GM19467 (cell line): ENCODE results near the gene PACSIN2.

Experiments
- ATAC-seq: cut with Tn5 transposase; IDR thresholded peaks from one replicate; pipeline ENCODE4 v1.9.1; 2021; ENCODE audit warnings: mild to moderate bottlenecking, moderate library complexity; ENCODE audit not compliant: unreplicated experiment

The PACSIN2 gene

DNA sequence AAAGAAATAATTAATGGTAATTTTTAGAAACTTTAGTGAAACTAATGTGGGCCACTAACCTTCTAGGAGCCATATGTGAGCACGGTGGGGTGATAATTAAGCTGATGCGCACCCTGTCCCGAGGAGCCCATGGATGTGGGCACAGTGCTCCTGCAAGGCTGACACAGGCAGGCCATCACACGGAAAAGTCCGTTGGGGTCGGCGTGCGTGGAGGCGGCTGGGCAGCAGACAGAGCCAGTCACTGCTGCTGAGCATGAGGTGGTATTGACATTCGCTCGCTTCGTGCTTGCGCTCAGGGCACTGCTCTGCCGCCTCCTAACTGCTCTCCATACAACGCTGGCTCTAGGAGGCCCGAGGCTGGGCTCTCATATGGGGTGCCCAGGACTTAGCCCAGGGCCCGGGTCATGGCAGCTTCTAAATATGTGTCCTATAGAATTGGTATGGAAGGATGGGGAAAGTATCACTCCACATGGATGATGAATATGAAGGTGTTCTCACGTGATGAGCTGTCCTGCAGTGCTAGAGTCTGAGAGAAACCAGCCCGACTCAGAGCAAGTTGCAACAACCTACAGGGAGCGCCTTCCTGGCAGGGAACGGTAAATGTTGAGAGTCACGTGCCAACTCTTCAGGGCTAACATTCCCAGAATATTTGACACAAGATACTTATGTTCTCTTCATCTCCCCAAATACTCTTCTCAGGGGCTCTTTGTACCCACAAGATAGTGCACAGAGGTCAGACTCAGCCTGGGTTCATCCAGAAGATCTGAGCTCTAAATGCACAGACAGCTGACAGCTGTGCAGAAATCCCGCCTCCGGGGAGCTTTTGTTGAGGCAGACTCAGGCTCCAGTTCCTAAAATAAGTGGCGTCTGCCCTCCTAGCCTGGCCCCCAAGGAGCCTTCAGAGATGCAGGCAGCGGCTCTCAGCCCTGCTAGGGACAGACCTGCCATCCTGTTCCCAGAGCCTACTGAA lies 107.3 kb downstream of the PACSIN2 start:
- ATAC-seq: no peak

DNA sequence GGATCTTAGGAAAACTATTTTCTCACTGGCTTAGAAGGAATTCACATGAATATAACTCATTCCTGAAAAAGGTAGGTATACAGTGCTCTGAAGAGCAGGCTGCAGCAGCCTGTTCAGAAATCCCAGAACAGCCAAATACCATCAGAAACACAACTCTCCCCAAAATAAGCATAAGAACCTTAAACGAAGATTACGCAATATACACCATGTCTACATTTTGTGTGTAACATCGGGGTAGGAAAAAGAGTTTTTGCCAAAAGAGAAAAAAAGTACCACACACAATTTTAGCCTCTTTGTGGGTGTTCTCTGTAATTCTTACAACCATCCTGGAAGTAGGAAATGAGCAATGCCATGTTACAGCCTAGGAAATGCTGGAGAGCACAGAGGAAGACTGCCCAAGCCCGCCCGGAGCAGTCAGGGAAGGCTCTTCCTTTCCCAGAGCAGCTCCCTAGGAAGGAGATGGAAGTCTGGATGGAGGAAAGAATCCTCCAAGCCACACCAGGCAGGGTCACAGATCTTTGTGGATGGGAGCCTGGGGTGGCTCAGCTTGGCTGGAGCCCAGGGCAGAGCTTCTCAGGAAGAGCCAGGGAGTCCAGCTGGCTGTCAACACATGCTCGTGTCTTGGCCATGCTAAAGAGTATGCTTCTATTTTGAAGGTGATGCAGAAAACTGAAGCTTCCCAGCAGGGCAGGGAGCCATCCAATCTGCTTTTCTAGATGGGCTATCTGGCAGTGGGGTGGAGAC lies 108.2 kb downstream of the PACSIN2 start:
- ATAC-seq: no peak

DNA sequence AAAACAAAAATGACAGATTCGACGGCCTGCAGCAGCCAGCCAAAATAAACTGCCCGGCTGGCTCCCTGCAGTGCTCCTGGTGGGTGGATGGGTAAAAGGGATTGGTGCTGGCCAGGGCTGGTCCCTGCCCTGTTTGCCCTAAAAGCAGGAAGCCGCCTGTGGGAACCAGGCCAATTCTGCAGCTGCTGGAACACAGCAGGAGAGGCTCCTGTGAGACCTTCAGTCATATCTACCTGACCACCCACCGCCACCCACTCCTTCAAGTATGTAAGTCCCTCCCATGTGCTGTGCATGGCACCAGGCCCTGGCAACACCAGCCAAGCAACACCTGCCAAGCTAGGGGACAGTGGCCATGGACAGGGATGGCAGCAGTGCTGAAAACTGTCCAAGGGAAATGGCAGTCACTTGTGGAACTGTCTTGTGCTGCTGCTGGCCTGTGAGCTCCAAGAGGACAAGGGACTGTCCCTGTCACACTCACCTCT lies 109.2 kb downstream of the PACSIN2 start:
- no peak for ATAC-seq

DNA sequence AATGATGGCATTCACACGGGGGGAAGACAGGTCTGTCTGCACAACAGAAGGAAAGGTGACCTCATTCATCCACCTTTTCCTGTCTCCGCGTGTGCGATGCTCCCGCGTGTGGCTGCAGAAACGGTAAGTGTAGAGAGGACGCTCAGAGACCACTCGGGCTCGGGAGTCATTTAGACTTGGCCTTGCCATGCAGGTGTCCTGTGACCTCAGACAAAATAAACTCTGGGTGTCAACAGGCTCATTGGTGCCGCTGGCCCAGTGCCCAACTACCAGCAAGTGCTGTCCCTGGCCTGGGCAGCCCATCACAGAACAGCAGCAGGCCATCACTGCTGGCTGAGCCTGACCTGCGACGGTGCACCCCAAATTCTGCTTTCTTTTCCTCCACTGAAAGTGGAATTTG lies 109.7 kb downstream of the PACSIN2 start:
- ATAC-seq: no peak

DNA sequence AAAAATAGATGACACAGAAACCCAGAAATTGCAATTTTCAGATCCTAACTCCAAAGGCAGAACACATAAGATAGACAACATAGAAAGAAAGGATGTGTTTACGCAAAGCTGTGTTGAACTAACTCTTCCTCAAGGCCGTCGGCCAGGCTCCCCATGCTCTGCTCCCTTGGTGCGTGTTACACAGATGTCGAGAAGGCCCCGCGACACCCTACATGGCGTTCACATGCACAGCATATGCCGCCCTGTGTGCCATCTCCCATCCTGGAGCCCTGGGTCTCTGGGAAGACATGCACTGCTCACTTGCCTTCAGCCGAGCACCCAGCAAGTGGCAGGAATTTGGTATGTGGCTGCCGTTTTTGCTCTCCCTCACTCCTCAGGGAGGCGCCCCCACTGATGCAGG lies 110.9 kb downstream of the PACSIN2 start:
- ATAC-seq: no peak

DNA sequence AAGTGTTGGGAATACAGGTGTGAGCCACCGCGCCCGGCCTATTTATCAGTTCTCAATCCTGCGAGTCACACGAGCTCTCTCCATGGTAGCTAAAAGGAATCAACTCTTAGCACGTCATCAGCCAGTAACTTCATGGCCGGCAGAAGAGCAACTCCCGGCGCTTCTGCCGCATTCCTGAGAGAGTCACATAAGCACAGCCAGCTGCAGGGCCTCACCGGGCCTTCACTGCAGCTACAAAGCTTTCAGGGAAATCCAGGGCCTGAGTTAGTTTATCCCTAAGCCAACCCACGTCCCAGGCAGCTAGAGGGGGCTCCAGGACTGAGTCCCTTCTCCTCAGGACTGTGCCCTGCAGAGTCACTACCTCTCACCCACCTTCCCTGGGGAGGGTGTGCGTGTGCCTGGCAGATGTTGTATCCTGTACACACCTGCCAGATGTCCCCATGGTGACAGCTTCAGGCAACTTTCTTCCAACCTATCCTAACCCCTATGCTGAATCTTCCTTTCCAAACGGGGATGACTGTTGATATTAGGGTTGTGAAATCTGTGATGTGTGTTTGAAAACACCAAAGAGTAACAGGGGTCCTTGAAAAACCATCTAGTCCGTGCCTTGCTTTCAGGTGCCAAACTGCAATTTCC lies 112.0 kb downstream of the PACSIN2 start:
- no peak for ATAC-seq

DNA sequence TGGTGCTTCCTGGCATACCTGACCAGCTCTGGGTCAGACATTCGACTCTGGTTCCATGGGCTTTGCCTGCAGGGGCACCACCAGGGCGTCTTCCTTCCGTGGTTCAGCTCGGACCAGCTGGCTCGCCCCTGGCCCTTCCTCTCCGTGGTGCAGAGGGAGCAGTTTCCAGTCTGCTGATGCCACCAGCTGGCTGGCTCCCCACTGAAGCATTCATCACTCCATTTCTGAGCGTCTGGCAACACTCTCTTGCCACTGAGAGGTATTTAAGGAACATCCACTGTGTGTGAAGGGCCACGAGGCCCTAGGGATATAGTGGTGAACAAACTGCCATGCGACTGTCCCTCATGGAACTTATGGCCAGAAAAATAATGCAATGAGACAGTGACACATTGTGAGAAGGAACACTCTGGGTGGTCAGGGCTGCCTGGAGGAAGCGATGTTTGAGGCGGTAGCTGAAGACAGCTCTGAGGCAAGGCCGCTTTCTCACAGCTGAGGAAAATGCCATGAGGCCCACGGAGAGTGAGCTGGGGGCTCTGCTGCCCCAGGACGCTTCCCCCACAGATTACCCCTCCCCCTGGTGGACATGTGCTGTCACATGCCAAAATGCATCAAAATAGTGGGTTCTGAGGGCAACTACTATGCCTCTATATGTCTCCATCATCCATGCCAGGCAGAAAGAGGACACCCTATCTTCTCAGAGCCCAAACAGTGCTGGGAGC lies 113.0 kb downstream of the PACSIN2 start:
- ATAC-seq: no peak

DNA sequence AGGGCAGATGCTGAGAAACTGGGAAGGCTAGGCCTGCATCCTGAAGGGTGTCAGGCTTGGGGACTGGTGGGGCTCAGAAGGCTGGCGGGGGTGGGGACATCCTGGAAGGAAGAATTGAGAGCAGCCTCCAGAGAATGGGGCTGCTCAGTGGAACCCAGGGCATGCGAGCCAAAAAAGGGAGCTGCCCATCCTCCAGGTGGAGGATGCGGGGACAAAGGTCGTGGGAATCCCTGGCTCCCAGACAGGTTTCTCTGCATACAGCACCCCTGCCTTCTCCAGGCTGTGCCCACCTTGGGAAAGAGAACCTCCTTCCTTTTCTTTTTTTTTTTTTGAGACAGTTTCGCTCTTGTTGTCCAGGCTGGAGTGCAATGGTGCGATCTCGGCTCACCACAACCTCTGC lies 117.0 kb downstream of the PACSIN2 start:
- no peak for ATAC-seq

DNA sequence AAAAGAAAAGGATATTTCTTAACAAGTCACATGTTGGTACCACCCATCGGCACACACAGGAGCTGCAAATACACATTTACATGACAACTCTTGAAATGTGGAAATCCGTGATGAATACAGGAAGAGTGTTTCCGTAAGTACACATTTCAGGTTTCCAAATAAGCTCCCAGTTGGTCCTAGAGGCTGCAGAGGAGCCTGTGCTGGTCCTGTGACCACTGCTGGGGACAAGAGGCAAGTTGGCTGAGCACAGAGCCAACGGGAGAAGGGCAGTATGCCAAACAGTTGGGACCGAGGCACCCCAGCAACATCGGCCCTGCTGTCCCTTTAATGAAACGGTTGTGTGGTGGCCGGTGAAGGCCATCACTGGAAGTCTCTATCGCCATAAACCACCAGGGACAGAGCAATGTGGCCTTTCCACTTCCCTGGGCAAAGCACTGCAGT lies 119.4 kb downstream of the PACSIN2 start:
- ATAC-seq: no peak

DNA sequence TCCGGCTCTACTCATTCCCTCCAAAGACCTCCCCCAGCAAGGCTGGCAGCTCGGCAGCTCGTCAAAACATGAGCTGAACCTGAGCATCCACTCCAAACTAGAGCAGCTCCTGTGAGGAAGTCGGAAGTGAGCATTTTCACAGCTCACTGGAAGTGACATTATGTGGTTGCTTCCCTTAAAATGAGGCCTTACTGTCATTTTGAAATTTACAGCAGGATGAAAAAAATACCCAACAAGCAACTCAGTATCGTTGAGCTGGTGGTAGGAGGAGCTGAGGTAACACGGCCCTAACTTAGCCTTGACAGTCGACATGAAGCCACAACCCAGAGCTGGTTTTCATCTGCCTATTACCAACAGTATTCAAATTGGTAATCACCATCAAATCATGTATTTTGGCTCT lies 119.9 kb downstream of the PACSIN2 start:
- no peak for ATAC-seq

DNA sequence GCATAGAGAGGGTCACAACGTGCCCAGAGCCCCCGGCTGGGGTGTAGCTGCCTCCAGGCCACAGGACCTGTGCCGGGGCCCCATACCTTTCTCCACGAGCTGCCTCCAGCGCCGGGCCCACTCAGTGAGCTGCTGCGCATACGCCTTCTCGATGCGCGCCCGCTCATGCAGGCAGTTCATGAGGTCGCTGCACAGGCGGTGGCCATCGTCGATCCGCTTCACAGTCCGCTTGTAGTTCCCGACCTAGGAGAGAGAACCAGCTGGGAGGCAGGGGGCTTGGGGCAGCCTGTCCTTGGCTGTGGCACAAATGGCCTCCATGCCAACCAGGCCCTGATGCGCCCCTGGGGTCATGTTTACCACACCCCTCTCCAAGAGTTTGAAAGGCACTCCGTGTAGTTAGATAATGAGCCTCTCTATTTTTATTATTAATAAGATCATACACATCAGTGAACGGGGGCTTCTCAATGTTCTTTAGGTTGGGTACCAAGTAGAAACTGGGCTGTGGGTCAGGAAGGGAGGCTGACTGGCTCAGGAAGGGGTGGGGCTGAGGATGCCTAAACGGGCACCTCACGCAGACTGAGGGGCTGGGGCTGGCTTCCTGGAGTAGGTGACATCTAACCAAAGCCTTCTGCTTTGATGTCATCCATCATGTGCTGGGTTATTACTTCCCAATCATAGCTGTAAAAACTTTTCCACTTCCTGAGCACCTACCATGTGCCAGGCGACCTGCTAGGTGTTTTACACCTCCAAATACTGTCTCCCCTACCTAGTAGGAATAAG lies 121.4 kb downstream of the PACSIN2 start:
- no peak for ATAC-seq

DNA sequence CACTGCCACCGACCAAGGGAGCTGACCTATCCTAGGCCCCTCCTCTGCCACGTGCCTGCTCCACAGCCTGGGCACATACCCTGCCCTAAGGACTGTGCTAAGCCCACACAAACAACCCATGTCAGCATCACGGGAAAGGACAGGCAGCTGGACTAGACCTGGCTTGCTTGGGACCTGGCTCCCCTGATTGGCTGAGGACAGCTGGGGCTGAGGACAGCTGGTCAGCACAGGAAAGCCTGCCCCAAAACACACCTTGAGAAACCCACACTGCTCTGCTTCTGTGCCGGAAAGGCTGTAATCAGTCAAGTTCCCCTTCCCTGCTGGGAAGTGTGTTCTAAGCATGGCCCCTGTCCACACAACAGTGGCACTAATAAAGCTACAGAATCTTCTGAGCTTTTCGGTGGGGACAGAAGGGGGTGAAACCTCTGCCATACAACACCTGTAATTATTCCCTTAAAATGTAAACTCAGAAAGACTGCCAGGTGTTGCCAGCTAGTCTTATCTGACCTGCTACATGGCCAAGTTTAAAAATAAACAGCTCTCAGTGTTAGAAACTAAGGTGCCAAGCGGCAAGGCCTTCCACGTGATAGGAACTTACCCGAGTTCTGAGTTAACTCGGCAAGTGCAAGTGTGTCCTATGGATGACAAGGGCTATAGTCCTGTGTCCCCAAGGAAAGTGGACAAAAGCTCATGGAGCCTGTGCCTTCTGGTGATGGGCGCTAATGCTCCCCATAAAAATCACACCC lies 122.2 kb downstream of the PACSIN2 start:
- no peak for ATAC-seq

DNA sequence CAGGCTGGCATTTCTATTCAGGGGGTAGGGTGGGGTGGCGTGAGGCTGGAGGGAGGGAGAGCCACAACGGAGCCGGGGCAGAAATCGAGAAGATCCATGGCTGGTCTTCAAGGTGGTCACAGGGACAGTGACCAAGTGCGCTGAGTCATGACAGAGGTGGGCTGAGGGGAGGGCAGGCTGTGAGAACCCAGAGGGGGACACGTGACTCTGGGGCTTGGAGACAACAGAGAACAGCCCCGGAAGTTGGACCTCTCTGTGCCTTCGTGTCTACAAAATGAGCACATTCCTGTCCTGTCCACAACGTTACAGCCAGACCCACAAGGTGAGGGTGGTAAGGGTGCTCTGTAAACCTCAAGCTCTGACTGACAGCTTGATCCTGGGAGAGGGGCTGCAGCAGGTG lies 122.8 kb downstream of the PACSIN2 start:
- no peak for ATAC-seq

DNA sequence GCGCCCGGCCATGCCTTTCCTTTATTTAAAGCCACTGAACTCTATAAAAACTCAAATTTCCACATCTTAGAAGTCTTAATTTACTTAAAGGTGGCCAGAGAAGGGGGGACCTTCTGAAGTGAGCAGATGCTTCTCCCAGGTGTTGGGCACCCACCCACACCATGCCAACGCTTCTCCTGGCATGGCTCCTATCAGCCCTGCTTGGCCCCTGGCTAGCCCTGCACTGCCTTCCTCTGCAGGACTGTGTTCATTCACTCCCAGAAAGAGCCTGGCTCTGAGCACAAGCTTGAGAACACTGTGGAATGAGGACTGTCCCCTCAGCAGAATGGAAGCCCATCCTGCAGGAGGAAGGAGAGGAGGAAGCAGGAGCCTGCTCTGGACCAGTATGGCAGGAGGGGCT lies 123.3 kb downstream of the PACSIN2 start:
- ATAC-seq: no peak

DNA sequence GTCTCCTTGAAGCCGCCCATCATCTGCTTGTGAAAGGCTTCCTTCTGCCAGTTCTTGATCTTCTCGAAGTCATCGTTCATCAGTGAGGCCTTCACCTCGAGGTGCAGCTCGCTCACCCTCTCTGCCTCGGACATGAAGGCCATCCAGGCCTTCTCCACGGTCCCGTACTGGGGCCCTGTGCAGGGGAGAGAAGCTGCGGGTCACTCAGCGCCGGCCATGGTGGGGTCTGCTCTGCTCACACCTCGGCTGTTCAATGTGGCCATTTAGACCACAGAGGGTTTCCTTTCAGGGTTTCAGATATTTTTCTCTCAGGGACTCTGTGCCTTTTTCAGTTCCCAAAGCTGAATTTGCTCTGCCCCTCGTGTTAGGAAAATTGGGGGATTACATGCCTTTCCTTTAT lies 123.9 kb downstream of the PACSIN2 start:
- ATAC-seq: no peak

DNA sequence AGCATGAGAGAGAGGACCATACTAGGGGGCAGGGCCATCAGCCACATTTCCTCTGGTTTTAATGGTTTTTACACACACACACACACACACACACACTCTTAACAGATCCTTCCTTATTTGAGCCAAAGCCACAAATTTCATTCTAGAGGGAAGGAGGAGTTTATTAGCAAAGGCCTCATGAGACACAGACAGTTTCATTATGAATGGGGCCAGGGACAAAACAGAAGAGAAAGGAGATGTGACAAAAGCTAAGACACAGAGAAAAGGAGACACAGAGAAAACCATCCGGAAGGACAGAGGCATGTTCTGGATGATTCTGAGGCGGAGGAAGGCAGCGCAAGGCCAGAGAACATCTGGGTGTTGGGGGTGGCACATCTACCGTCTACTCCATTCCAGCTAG lies 125.6 kb downstream of the PACSIN2 start:
- no peak for ATAC-seq

DNA sequence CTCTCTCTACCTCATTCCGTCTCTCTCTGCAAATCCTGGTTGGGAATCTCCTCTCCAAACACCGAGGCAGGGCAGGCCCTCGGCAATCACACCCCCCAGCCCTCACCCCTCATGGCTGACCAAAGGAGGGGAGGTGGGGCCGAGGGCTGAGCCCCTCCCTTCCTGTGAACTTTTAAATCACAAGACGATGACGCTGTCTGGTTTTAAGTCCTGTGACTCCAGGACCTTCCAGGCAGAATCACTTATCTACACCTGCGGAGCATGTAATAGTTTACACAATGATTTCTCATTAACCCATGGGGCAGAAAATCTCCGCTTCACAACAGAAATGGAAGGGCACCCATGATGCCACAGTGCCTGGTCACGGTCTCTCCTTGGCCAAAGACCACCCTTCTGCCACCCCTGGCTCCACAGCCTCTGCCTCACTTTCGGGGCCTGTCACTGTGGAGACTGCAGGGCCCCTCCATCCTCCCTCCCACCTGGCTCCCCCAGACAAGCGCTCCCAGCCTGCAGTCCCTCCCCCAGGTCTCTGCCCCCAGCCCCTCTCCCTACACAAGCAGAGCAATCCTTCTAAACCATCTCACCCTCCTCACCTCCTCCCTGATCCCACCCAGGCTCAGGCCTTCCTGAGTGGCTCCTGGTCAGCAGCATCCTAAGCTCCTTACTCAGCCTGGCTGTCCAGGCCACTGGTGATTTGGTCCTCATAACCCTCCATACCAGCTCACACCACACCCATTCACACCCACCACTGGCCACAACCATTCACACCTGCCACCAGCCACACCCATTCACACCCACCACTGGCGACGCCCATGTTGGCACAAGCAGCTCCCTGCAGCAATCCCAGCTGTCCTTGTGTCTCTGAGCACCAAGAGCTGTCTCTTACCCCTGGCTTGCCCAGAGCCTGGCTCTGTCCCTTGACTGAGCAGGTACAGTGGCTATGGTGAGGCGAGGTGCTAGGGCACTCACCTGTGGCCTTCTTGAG lies 127.1 kb downstream of the PACSIN2 start:
- no peak for ATAC-seq

DNA sequence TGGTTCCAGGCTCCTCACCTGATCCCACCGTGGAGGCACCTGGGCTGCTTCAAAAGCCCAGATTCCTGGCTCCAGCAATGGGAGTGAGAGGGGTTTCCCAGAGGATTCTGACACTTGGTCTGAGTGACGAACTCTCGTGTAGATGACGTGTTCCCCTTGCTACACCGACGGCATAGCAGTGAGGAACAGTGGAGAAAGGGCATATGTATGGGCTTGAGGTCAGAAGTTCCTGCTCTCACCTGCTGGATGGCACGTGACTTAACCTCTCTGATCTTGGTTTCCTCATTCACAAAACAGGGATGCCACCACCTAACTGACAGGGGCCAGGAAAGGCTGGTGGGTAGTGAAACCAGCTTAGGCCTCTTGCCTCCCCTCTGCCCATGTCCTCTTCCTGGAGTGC lies 127.8 kb downstream of the PACSIN2 start:
- no peak for ATAC-seq
